Measurements from ENCODE around the gene KCNJ11.

Gene KCNJ11

GRCh38 chr11:17353821-17354600, 34.4 kb downstream of the KCNJ11 start:
- peak overlapping the region; percentile 64 for H3K4me3 ChIP-seq (ENCODE audit: control insufficient read depth, low read depth, low read length)
- TF ChIP-seq CTCF (conservative IDR thresholded peaks at IDR 0.05; ENCODE audit: control insufficient read depth, insufficient read depth, low read depth, low read length), result no peak
- DNase-seq (ENCODE audit: low read depth), result no peak

GRCh38 chr11:17352950-17353820, 35.3 kb downstream of the KCNJ11 start:
- H3K4me3 ChIP-seq (ENCODE audit: control insufficient read depth, low read depth, low read length), result peak overlapping the region; percentile 64
- TF ChIP-seq CTCF (conservative IDR thresholded peaks at IDR 0.05; ENCODE audit: control insufficient read depth, insufficient read depth, low read depth, low read length), result no peak
- DNase-seq (ENCODE audit: low read depth), result peak; percentile 70

- peak within 1 kb of the TSS; percentile 64 for H3K4me3 ChIP-seq (ENCODE audit: control insufficient read depth, low read depth, low read length)
- peak; percentile 73 for DNase-seq (ENCODE audit: low read depth)
- no peak for TF ChIP-seq CTCF (conservative IDR thresholded peaks at IDR 0.05; ENCODE audit: control insufficient read depth, insufficient read depth, low read depth, low read length)
Observed at GRCh38 chr11:17351510-17352176, 36.8 kb downstream of the KCNJ11 start, which contains the start of gene NCR3LG1. Gene NCR3LG1, plus strand, starts transcription at chr11:17351800. Its CDS starts 170 bp downstream, at chr11:17351970.

GRCh38 chr11:17351172-17351509, 37.3 kb downstream of the KCNJ11 start:
- peak; percentile 29 for TF ChIP-seq CTCF (conservative IDR thresholded peaks at IDR 0.05; ENCODE audit: control insufficient read depth, insufficient read depth, low read depth, low read length)
- H3K4me3 ChIP-seq (ENCODE audit: control insufficient read depth, low read depth, low read length), result peak overlapping the region; percentile 64
- DNase-seq (ENCODE audit: low read depth), result no peak

- DNase-seq (ENCODE audit: low read depth), result peak; percentile 28
- no peak for TF ChIP-seq CTCF (conservative IDR thresholded peaks at IDR 0.05; ENCODE audit: control insufficient read depth, insufficient read depth, low read depth, low read length)
- no peak overlapping the region for H3K4me3 ChIP-seq (ENCODE audit: control insufficient read depth, low read depth, low read length)
Observed at GRCh38 chr11:17350455-17351171, 37.8 kb downstream of the KCNJ11 start.

- DNase-seq (ENCODE audit: low read depth), result no peak
- no peak overlapping the region for H3K4me3 ChIP-seq (ENCODE audit: control insufficient read depth, low read depth, low read length)
- TF ChIP-seq CTCF (conservative IDR thresholded peaks at IDR 0.05; ENCODE audit: control insufficient read depth, insufficient read depth, low read depth, low read length), result no peak
Observed at GRCh38 chr11:17347676-17348075, 40.8 kb downstream of the KCNJ11 start.

Measured in fibroblast of mammary gland (primary cell).